ENCODE data around the gene ADGRA3.

GRCh38 chr4:22414833-22415232, 101.0 kb downstream of the ADGRA3 start:
- TF ChIP-seq CTCF (IDR thresholded peaks at IDR 0.05) (no peak), POLR2A (IDR thresholded peaks at IDR 0.05) (no peak)
